GM12873 (cell line): ENCODE measurements around the gene KCNAB2.
A peak's percentile ranks its signal among the peaks of the same experiment; 100 is the strongest.

Experiments
- CTCF ChIP-seq: IDR thresholded peaks from 2 replicates; pipeline ENCODE4 v1.5.1; 2012; ENCODE audit warnings: low read depth, mild to moderate bottlenecking, moderate library complexity, low read length, control low read depth; ENCODE audit not compliant: insufficient read depth; ENCODE audit errors: missing control alignments

KCNAB2 gene

GRCh38 chr1:6035719-6036118 lies 10.0 kb upstream of the KCNAB2 start:
- no peak for TF ChIP-seq CTCF

- TF ChIP-seq CTCF, result no peak
Observed at GRCh38 chr1:6037338-6037762, 8.3 kb upstream of the KCNAB2 start.

- no peak for TF ChIP-seq CTCF
Observed at GRCh38 chr1:6038603-6039002, 7.1 kb upstream of the KCNAB2 start.

- no peak for TF ChIP-seq CTCF
Observed at GRCh38 chr1:6039031-6039430, 6.7 kb upstream of the KCNAB2 start.

- no peak for TF ChIP-seq CTCF
Observed at GRCh38 chr1:6040444-6040843, 5.2 kb upstream of the KCNAB2 start.

- TF ChIP-seq CTCF, result no peak
Observed at GRCh38 chr1:6040861-6041415, 4.8 kb upstream of the KCNAB2 start.

GRCh38 chr1:6041432-6042062 lies 4.1 kb upstream of the KCNAB2 start:
- peak; percentile 71 for TF ChIP-seq CTCF
